ENCODE results near the gene ZXDC.

ZXDC gene

DNA sequence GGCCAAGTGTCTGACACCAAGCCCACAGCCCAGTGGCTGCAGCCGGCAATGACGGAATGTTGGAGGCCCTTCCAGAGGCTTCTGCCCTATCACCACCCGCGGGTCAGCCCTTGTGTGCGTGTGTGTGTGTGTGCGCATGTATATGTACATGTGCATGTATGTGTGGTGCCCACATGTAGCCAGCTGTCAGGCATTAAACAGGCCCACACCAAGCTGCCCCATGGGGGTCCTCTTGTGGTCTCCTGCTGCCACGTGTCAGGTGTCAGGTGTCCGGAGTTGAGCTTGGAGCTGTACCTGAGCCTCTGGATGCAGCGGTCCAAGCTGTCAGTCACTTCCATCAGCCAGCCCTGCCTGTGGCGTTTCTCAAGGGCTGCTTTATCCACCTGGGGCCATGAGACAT, 28.0 kb upstream of the ZXDC start:
- Mint-ChIP-seq H3K4me1 (no peaks in the 10 kb centered on the region), H3K27ac (no peak overlapping the region), H3K36me3 (ENCODE audit: low read depth) (no peaks in the 10 kb centered on the region), H3K27me3 (ENCODE audit: low read depth) (peaks cover 8% of the 10 kb centered on the region), H3K9me3 (no peaks in the 10 kb centered on the region), H3K4me3 (no peak overlapping the region)
- TF ChIP-seq, protein P1, sequence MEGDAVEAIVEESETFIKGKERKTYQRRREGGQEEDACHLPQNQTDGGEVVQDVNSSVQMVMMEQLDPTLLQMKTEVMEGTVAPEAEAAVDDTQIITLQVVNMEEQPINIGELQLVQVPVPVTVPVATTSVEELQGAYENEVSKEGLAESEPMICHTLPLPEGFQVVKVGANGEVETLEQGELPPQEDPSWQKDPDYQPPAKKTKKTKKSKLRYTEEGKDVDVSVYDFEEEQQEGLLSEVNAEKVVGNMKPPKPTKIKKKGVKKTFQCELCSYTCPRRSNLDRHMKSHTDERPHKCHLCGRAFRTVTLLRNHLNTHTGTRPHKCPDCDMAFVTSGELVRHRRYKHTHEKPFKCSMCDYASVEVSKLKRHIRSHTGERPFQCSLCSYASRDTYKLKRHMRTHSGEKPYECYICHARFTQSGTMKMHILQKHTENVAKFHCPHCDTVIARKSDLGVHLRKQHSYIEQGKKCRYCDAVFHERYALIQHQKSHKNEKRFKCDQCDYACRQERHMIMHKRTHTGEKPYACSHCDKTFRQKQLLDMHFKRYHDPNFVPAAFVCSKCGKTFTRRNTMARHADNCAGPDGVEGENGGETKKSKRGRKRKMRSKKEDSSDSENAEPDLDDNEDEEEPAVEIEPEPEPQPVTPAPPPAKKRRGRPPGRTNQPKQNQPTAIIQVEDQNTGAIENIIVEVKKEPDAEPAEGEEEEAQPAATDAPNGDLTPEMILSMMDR (IDR thresholded peaks at IDR 0.05; ENCODE audit: unreplicated experiment in 3 of 3): no peak

DNA sequence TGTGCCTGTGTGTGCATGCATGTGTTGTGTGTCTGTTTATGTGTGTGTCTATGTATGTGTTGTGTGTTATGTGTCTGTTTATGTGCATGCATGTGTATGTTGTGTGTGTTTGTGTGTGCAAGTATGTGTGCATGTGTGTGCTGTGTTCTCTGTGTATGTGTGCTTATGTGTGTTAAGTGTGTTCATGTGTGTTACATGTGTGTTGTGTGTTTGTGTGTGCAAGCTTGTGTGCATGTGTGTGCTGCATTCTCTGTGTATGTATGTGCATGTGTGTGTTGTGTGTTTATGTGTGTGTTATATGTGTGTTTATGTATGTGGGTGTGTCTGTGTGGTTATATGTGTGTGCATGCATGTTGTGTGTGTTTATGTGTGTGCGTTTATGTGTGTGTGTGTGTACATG, 27.0 kb upstream of the ZXDC start:
- Mint-ChIP-seq H3K4me1 (no peaks in the 10 kb centered on the region), H3K9me3 (no peaks in the 10 kb centered on the region), H3K27me3 (ENCODE audit: low read depth) (peaks cover 8% of the 10 kb centered on the region), H3K4me3 (no peak overlapping the region), H3K27ac (no peak overlapping the region), H3K36me3 (ENCODE audit: low read depth) (no peaks in the 10 kb centered on the region)
- TF ChIP-seq, protein P1 (IDR thresholded peaks at IDR 0.05; ENCODE audit: unreplicated experiment in 3 of 3): no peak

DNA sequence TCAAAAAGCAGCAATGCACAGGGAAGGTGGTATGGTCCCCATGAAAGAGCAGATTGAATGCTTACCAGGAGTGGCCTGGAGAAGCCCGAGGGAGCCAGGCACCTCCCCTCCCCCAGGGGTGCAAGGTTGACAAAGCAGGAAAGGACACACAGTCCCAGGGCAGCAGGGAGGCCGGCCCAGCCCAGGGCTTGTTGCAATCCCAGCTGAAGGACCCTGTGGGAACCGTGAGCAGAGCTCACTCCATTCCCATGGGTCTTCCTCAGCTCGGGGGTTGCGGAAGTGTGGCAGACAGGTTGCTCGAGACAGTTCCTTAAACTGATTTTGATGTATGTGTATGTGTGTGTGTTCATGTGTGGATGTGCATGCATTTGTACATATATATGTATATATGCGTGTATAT, 26.0 kb upstream of the ZXDC start:
- Mint-ChIP-seq H3K27ac (no peak overlapping the region), H3K9me3 (no peaks in the 10 kb centered on the region), H3K4me1 (no peaks in the 10 kb centered on the region), H3K4me3 (no peak overlapping the region), H3K27me3 (ENCODE audit: low read depth) (peaks cover 8% of the 10 kb centered on the region), H3K36me3 (ENCODE audit: low read depth) (no peaks in the 10 kb centered on the region)
- TF ChIP-seq, protein P1 (IDR thresholded peaks at IDR 0.05; ENCODE audit: unreplicated experiment in 3 of 3): no peak

DNA sequence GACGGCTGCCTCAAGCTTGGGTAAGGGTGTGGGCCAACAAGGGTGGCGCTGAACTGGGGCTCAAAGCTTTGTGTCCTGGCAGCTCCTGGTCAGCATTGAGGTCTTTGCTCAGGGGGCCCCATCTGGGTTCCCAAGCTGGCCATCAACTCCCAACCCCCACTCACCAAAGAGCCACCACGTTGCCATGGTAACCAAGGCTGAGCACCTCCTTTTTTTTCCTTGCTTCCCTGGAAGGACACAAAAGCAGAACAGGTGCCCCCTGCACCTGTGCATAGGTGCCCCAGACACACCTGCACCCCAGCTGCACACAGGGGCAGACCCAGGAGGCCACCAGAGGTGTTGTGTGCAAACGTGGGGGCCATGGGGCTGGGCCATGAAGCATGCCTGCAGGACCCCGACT, 25.4 kb upstream of the ZXDC start:
- H3K4me3 Mint-ChIP-seq: no peak overlapping the region

DNA sequence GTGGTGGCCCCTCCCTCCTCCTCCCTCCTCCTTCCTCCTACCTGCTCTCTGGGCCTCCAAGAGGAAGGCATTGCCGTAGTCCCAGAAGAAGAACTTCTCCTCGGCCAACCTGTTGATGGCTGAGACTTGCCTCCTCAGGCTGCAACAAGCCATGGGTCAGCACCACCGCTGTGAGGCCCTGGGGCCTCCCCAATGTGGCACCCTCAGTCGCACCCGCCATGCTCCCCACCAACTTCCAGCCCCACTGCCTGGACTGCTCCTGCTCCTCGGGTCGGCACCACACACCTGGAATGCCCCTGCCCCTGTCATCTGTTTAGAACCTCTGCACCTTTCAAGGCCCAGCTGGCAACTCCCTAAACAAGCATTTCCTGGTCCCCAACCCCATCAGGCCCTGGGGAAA, 24.3 kb upstream of the ZXDC start:
- Mint-ChIP-seq H3K27ac (no peak overlapping the region), H3K9me3 (no peaks in the 10 kb centered on the region), H3K4me1 (no peaks in the 10 kb centered on the region), H3K36me3 (ENCODE audit: low read depth) (no peaks in the 10 kb centered on the region), H3K27me3 (ENCODE audit: low read depth) (peaks cover 7% of the 10 kb centered on the region), H3K4me3 (no peak overlapping the region)
- TF ChIP-seq, protein P1 (IDR thresholded peaks at IDR 0.05; ENCODE audit: unreplicated experiment in 3 of 3): no peak

More for the DNA sequence above, 25.4 kb upstream of the ZXDC start:
- TF ChIP-seq, protein P1 (IDR thresholded peaks at IDR 0.05; ENCODE audit: unreplicated experiment in 3 of 3): no peak
- no peak overlapping the region for H3K27ac Mint-ChIP-seq
- no peaks in the 10 kb centered on the region for H3K36me3 Mint-ChIP-seq (ENCODE audit: low read depth)
- peaks cover 8% of the 10 kb centered on the region for H3K27me3 Mint-ChIP-seq (ENCODE audit: low read depth)
- H3K9me3 Mint-ChIP-seq: no peaks in the 10 kb centered on the region
- H3K4me1 Mint-ChIP-seq: no peaks in the 10 kb centered on the region

DNA sequence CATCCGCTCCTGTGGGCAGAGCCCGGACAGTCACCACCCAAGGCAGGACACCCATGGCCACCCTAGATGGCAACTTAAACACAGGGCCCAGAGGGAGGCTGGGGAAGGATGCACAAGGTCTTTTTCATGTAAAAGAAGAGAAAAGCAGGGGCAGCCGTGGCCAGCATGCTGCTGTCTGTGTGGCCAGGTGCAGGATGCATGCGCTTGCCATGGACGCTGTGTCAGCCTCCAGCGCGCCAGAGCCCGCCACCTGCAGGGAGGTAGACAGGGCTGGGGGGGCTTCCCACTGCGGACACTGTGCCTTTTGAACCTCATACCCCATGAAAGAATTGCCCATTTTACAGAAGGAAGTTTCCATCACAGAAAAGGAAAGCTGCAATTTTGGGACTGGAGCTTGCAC, 23.7 kb upstream of the ZXDC start:
- TF ChIP-seq, protein P1 (IDR thresholded peaks at IDR 0.05; ENCODE audit: unreplicated experiment in 3 of 3): no peak
- no peak overlapping the region for H3K4me3 Mint-ChIP-seq
- no peaks in the 10 kb centered on the region for H3K9me3 Mint-ChIP-seq
- no peaks in the 10 kb centered on the region for H3K4me1 Mint-ChIP-seq
- peaks cover 4% of the 10 kb centered on the region for H3K27me3 Mint-ChIP-seq (ENCODE audit: low read depth)
- H3K36me3 Mint-ChIP-seq (ENCODE audit: low read depth): no peaks in the 10 kb centered on the region
- no peak overlapping the region for H3K27ac Mint-ChIP-seq

Measured in nephron (organoid).